Lower lobe of right lung (tissue), 2 donors: ENCODE data around the gene SPART. TPM values are rescaled to one million over a fixed set of nuclear protein-coding genes. Genes with fewer than 3 reads are reported as not detected.
A peak's percentile ranks its signal among the peaks of the same experiment; 100 is the strongest.

ENCODE experiments used
- ATAC-seq, 2 donors: fragments of 200-7000 bp; cut with Tn5 transposase; one replicate each; pipeline ENCODE4 v1.9.1; 2020 to 2022; ENCODE audit warnings: mild to moderate bottlenecking in 2 of 2, moderate library complexity in 2 of 2
- DNase-seq: peaks from one replicate; pipeline ENCODE4 v3.0.0-alpha.2; 2020
- H3K27ac ChIP-seq: fragments of 200-600 bp; one replicate; pipeline ENCODE4 v1.8.0; 2022
- H3K27me3 ChIP-seq: fragments of 200-600 bp; one replicate; pipeline ENCODE4 v1.8.0; 2022; ENCODE audit warnings: low read depth
- H3K36me3 ChIP-seq: fragments of 200-600 bp; one replicate; pipeline ENCODE4 v1.8.0; 2022; ENCODE audit warnings: mild to moderate bottlenecking
- H3K4me1 ChIP-seq: fragments of 200-600 bp; one replicate; pipeline ENCODE4 v1.8.0; 2022
- H3K4me3 ChIP-seq: fragments of 200-600 bp; one replicate; pipeline ENCODE4 v1.8.0; 2022; ENCODE audit warnings: mild to moderate bottlenecking
- H3K9me3 ChIP-seq: fragments of 200-600 bp; one replicate; pipeline ENCODE4 v1.8.0; 2022
- intact Hi-C: fragments of 100-400 bp; cut with DNase I; formaldehyde crosslinking; loops from one replicate; pipeline ENCODE4 v1.11.0; 2022
- total RNA-seq: library from RNA; stranded (reverse); fragmentation: NEBNext Ultra II Directional; extraction: Animal tissue kit (Norgen Biotek cat#: 25700); gene quantifications from one replicate; pipeline ENCODE4 v1.2.1, GENCODE V29; 2021
- TF ChIP-seq, protein P1 (sequence below): fragments of 200-600 bp; IDR thresholded peaks from one replicate; pipeline ENCODE4 v1.8.0; 2022; ENCODE audit warnings: antibody characterized with exemption, mild to moderate bottlenecking
- donor health status: DM: no; HTN: yes; CAD: no; lungs with severe emphysema.

SPART gene
- total RNA-seq, 1 donor from 2014 or later: 72.5 TPM

GRCh38 chr13:36366031-36366430, 19.8 kb upstream of the SPART start:
- DNase-seq (no peak), ATAC-seq (no peak)
- Histone ChIP-seq H3K4me3 (no peak overlapping the region), H3K9me3 (no peaks in the 10 kb centered on the region), H3K27ac (no peak overlapping the region), H3K27me3 (no peaks in the 10 kb centered on the region), H3K36me3 (no peaks in the 10 kb centered on the region), H3K4me1 (no peaks in the 10 kb centered on the region)
- intact Hi-C loops: no loop called here
- TF ChIP-seq, protein P1, sequence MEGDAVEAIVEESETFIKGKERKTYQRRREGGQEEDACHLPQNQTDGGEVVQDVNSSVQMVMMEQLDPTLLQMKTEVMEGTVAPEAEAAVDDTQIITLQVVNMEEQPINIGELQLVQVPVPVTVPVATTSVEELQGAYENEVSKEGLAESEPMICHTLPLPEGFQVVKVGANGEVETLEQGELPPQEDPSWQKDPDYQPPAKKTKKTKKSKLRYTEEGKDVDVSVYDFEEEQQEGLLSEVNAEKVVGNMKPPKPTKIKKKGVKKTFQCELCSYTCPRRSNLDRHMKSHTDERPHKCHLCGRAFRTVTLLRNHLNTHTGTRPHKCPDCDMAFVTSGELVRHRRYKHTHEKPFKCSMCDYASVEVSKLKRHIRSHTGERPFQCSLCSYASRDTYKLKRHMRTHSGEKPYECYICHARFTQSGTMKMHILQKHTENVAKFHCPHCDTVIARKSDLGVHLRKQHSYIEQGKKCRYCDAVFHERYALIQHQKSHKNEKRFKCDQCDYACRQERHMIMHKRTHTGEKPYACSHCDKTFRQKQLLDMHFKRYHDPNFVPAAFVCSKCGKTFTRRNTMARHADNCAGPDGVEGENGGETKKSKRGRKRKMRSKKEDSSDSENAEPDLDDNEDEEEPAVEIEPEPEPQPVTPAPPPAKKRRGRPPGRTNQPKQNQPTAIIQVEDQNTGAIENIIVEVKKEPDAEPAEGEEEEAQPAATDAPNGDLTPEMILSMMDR: no peak

GRCh38 chr13:36363366-36363863, 17.2 kb upstream of the SPART start:
- H3K4me1 ChIP-seq: no peaks in the 10 kb centered on the region
- H3K4me3 ChIP-seq: no peak overlapping the region
- ATAC-seq (no peak), DNase-seq (no peak)
- H3K27ac ChIP-seq: peak overlapping the region; percentile 2
- TF ChIP-seq, protein P1: no peak
- no peaks in the 10 kb centered on the region for H3K27me3 ChIP-seq
- no peaks in the 10 kb centered on the region for H3K9me3 ChIP-seq
- intact Hi-C loops: no loop called here
- no peaks in the 10 kb centered on the region for H3K36me3 ChIP-seq

- peak overlapping the region; percentile 2 for H3K27ac ChIP-seq
- H3K36me3 ChIP-seq: no peaks in the 10 kb centered on the region
- no peaks in the 10 kb centered on the region for H3K9me3 ChIP-seq
- no peak for ATAC-seq
- no peak overlapping the region for H3K4me3 ChIP-seq
- intact Hi-C loops: no loop called here
- no peaks in the 10 kb centered on the region for H3K4me1 ChIP-seq
- no peak for DNase-seq
- TF ChIP-seq, protein P1: no peak
- no peaks in the 10 kb centered on the region for H3K27me3 ChIP-seq
These were observed 16.7 kb upstream of the SPART start for GRCh38 chr13:36362914-36363313.

- no peak for DNase-seq
- Histone ChIP-seq H3K27ac (no peak overlapping the region), H3K9me3 (no peaks in the 10 kb centered on the region), H3K36me3 (no peaks in the 10 kb centered on the region), H3K4me3 (no peak overlapping the region), H3K27me3 (no peaks in the 10 kb centered on the region), H3K4me1 (no peaks in the 10 kb centered on the region)
- TF ChIP-seq, protein P1: no peak
- intact Hi-C loops: no loop called here
- no peak for ATAC-seq
These were observed 16.1 kb upstream of the SPART start for GRCh38 chr13:36362251-36362650.

DNA sequence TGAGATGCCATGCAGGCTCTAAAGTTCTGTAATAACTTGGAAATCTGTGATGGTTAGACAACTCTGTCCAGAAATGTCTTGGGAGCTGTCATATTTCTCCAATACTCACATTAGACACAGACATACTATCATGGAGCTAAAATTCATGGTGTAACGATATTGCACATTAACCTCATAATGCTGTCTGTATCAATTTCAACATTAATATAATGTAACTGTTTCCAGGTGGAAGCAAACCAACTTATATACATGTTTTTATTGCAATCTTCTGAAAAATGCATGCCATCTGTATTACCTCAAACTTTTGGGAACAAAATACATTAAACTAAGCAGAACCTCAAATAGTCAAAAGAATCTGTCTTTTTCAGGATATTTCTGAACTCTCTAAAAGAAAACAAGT, 14.7 kb upstream of the SPART start:
- no peaks in the 10 kb centered on the region for H3K9me3 ChIP-seq
- TF ChIP-seq, protein P1: no peak
- H3K36me3 ChIP-seq: no peaks in the 10 kb centered on the region
- DNase-seq (no peak), ATAC-seq (no peak)
- no peak overlapping the region for H3K4me3 ChIP-seq
- no peaks in the 10 kb centered on the region for H3K27me3 ChIP-seq
- H3K4me1 ChIP-seq: no peaks in the 10 kb centered on the region
- no peak overlapping the region for H3K27ac ChIP-seq
- intact Hi-C loops: no loop called here
